ENCODE results near the gene NOS1AP.

The NOS1AP gene

DNA sequence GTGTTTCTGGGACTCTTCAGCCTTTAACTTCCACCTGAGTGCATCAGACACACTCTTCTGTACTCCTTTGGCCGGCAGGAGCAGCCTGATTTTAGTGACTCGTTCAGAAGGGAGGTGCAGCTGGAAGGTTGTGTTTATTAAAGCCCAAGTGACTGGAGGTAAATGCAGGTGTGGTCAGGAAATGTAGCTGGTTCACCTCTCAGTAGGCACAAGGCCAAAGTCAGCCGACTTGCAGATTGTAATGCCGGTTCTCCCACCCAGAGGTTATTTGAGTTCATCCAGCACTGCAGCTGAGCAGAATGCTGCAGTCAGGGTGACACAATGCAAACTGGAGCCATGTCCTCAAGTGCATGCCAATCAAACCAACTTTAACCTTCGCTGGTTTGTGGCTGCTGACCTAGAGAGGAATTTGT, 215.7 kb downstream of the NOS1AP start:
- no peak for TF ChIP-seq PPARA (CRISPR knock-in tag; IDR thresholded peaks at IDR 0.05; ENCODE audit: borderline replicate concordance)
- no peak for ATAC-seq

DNA sequence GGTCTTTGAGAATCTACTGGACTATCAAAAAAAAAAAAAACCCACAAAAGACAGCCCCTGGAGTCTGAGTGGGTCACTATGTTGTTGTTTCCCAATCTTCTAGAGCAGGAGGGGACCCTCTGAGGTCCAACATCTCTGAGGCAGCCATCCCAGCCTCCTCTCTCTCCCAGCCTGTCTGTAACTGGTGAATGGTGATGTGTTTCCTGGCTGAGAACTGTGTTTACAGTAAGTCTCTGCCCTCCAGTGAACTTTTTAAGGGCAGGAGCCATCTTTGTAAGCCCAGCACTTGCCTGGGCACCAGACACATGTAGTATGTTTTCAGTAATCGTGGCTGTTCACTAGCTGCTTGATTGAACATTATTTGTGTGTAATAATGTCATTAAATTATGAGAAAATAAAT, 221.5 kb downstream of the NOS1AP start:
- TF ChIP-seq, protein P1, sequence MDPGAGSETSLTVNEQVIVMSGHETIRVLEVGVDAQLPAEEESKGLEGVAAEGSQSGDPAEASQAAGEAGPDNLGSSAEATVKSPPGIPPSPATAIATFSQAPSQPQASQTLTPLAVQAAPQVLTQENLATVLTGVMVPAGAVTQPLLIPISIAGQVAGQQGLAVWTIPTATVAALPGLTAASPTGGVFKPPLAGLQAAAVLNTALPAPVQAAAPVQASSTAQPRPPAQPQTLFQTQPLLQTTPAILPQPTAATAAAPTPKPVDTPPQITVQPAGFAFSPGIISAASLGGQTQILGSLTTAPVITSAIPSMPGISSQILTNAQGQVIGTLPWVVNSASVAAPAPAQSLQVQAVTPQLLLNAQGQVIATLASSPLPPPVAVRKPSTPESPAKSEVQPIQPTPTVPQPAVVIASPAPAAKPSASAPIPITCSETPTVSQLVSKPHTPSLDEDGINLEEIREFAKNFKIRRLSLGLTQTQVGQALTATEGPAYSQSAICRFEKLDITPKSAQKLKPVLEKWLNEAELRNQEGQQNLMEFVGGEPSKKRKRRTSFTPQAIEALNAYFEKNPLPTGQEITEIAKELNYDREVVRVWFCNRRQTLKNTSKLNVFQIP (CRISPR knock-in tag; IDR thresholded peaks at IDR 0.05; ENCODE audit: borderline replicate concordance, low read depth) = no peak
- no peak for ATAC-seq

DNA sequence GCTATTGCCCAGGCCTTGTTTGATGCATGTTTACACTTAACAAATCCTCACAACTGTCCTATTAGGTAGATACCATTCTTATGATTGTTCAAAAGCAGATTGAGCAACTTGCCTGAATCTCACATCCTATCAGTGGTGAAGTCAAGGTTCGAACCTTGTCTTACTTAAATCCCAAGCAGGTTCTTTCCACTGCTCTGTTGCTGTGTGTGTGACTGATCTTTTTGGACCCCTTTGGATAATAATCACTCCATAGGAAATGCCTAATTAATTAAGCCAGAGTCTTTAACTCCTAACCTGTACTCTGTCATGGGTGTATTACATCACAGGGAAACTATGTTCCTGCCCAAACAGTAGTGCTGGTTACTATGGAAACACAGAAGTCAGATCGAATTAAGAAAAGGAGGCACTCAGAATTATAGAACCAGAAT, 222.9 kb downstream of the NOS1AP start:
- no peak for ATAC-seq
- TF ChIP-seq ISL1 (CRISPR knock-in tag; IDR thresholded peaks at IDR 0.05) (peak; percentile 22; the same call in 1 of the 2 replicates), ZNF565 (CRISPR knock-in tag; conservative IDR thresholded peaks at IDR 0.05; ENCODE audit: low read depth) (no peak)

DNA sequence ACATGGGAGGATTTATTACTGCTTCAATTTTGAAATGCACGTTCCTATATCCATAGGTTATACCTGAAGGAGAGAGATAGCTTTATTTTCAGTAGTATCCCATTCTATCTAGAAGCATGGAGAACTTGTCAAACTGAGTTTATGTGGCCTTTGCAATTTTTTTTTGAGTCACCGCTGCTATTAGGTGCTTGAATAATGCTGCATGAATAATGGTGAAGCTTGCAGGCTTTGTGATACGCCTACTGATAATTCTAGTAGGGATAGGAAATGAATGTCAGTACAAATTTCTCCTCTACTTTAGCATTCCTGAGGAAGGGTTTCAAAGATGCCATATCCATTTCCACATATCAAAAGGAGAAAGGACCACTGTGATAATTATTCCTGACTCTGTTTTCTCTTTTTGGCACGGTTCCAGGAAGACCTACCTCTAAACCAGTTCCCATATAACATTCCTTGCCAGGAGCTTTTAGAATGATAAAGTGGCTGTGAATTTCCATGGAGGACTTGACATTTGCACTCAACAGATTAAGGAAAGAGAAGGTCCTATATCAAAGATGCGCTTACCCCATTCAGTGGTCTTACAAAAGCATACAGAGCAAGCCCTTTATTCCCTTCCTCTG, 223.7 kb downstream of the NOS1AP start:
- TF ChIP-seq ZNF565 (CRISPR knock-in tag; conservative IDR thresholded peaks at IDR 0.05; ENCODE audit: low read depth) (no peak), GLIS3 (CRISPR knock-in tag; IDR thresholded peaks at IDR 0.05) (no peak), SNAI2 (CRISPR knock-in tag; IDR thresholded peaks at IDR 0.05) (no peak), RARB (CRISPR knock-in tag; IDR thresholded peaks at IDR 0.05) (no peak), ZNF70 (CRISPR knock-in tag; IDR thresholded peaks at IDR 0.05) (no peak), TCF4 (CRISPR knock-in tag; IDR thresholded peaks at IDR 0.05; ENCODE audit: borderline replicate concordance) (no peak), PPARA (CRISPR knock-in tag; IDR thresholded peaks at IDR 0.05; ENCODE audit: borderline replicate concordance) (no peak), ZC3H10 (CRISPR knock-in tag; IDR thresholded peaks at IDR 0.05) (no peak), ISL1 (CRISPR knock-in tag; IDR thresholded peaks at IDR 0.05) (no peak), ZFP30 (CRISPR knock-in tag; IDR thresholded peaks at IDR 0.05) (no peak), ARNTL (CRISPR knock-in tag; IDR thresholded peaks at IDR 0.05; ENCODE audit: borderline replicate concordance, low read depth) (no peak), TOX (CRISPR knock-in tag; IDR thresholded peaks at IDR 0.05; ENCODE audit: borderline replicate concordance) (no peak)
- TF ChIP-seq, protein P2, sequence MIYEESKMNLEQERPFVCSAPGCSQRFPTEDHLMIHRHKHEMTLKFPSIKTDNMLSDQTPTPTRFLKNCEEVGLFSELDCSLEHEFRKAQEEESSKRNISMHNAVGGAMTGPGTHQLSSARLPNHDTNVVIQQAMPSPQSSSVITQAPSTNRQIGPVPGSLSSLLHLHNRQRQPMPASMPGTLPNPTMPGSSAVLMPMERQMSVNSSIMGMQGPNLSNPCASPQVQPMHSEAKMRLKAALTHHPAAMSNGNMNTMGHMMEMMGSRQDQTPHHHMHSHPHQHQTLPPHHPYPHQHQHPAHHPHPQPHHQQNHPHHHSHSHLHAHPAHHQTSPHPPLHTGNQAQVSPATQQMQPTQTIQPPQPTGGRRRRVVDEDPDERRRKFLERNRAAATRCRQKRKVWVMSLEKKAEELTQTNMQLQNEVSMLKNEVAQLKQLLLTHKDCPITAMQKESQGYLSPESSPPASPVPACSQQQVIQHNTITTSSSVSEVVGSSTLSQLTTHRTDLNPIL (CRISPR knock-in tag; IDR thresholded peaks at IDR 0.05; ENCODE audit: low read depth) = no peak
- TF ChIP-seq, protein P1 (CRISPR knock-in tag; IDR thresholded peaks at IDR 0.05; ENCODE audit: borderline replicate concordance, low read depth) = no peak
- TF ChIP-seq, protein P3, sequence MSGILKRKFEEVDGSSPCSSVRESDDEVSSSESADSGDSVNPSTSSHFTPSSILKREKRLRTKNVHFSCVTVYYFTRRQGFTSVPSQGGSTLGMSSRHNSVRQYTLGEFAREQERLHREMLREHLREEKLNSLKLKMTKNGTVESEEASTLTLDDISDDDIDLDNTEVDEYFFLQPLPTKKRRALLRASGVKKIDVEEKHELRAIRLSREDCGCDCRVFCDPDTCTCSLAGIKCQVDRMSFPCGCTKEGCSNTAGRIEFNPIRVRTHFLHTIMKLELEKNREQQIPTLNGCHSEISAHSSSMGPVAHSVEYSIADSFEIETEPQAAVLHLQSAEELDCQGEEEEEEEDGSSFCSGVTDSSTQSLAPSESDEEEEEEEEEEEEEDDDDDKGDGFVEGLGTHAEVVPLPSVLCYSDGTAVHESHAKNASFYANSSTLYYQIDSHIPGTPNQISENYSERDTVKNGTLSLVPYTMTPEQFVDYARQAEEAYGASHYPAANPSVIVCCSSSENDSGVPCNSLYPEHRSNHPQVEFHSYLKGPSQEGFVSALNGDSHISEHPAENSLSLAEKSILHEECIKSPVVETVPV (CRISPR knock-in tag; IDR thresholded peaks at IDR 0.05) = no peak
- TF ChIP-seq, protein P4, sequence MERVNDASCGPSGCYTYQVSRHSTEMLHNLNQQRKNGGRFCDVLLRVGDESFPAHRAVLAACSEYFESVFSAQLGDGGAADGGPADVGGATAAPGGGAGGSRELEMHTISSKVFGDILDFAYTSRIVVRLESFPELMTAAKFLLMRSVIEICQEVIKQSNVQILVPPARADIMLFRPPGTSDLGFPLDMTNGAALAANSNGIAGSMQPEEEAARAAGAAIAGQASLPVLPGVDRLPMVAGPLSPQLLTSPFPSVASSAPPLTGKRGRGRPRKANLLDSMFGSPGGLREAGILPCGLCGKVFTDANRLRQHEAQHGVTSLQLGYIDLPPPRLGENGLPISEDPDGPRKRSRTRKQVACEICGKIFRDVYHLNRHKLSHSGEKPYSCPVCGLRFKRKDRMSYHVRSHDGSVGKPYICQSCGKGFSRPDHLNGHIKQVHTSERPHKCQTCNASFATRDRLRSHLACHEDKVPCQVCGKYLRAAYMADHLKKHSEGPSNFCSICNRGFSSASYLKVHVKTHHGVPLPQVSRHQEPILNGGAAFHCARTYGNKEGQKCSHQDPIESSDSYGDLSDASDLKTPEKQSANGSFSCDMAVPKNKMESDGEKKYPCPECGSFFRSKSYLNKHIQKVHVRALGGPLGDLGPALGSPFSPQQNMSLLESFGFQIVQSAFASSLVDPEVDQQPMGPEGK (CRISPR knock-in tag; IDR thresholded peaks at IDR 0.05; ENCODE audit: borderline replicate concordance) = no peak
- ATAC-seq = no peak

DNA sequence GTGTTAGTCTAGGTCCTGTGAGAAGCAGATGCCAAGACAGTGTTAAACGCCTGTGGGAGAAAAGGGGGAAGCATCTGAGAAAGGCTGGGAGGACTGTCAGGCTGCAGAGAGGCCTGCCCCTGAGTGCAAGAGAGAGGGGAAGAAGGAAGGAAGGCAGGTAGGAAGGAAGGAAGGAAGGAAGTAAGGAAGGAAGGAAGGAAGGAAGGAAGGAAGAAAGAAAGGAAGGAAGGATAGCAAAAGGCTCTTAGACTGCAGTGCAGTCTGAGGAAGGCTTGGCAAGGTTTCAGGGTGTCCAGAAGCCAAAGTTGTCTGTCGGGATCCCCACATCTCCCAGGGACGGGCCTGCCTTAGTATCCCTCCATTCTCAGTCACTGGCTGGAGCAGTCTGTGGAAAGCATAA, 224.5 kb downstream of the NOS1AP start:
- no peak for TF ChIP-seq CSDC2 (CRISPR knock-in tag; IDR thresholded peaks at IDR 0.05)
- TF ChIP-seq PPARA (CRISPR knock-in tag; IDR thresholded peaks at IDR 0.05; ENCODE audit: borderline replicate concordance) = no peak
- TF ChIP-seq, protein P3 (CRISPR knock-in tag; IDR thresholded peaks at IDR 0.05) = no peak
- TF ChIP-seq, protein P4 (CRISPR knock-in tag; IDR thresholded peaks at IDR 0.05; ENCODE audit: borderline replicate concordance) = no peak
- no peak for TF ChIP-seq ZFP30 (CRISPR knock-in tag; IDR thresholded peaks at IDR 0.05)
- TF ChIP-seq ZNF565 (CRISPR knock-in tag; conservative IDR thresholded peaks at IDR 0.05; ENCODE audit: low read depth) = no peak
- TF ChIP-seq ESRRG (CRISPR knock-in tag; IDR thresholded peaks at IDR 0.05) = no peak
- no peak for TF ChIP-seq ZNF8 (CRISPR knock-in tag; IDR thresholded peaks at IDR 0.05)
- no peak for TF ChIP-seq ZFP3 (CRISPR knock-in tag; IDR thresholded peaks at IDR 0.05)
- TF ChIP-seq BACH2 (CRISPR knock-in tag; IDR thresholded peaks at IDR 0.05; ENCODE audit: borderline replicate concordance) = no peak
- TF ChIP-seq TCF4 (CRISPR knock-in tag; IDR thresholded peaks at IDR 0.05; ENCODE audit: borderline replicate concordance) = no peak
- no peak for ATAC-seq

Data from SK-N-SH treated with all-trans-retinoic acid at 6 μM for 48 hours (cell line).